H9 (cell line): Measurements from ENCODE around the gene ITGAX. TPM values are rescaled to one million over a fixed set of nuclear protein-coding genes. Genes with fewer than 3 reads are reported as not detected.

Experiments used
- DNase-seq: peaks from one replicate; pipeline ENCODE4 v3.0.0-alpha.2; 2017
- H2AFZ ChIP-seq: one replicate; pipeline ENCODE4 v1.6.1; 2013; ENCODE audit warnings: mild to moderate bottlenecking, low read length, control low read depth, moderate library complexity
- H2AK5ac ChIP-seq: 2 replicates; pipeline ENCODE4 v1.6.1; 2013; ENCODE audit warnings: low read length, control low read depth, mixed read lengths; ENCODE audit not compliant: insufficient read length
- H2BK120ac ChIP-seq: one replicate; pipeline ENCODE4 v1.6.1; 2013; ENCODE audit warnings: low read depth, mild to moderate bottlenecking, low read length, control low read depth, inconsistent platforms; ENCODE audit not compliant: poor library complexity, severe bottlenecking
- H2BK12ac ChIP-seq: 2 replicates; pipeline ENCODE4 v1.6.1; 2013; ENCODE audit warnings: low read length, control low read depth, mixed read lengths, low read depth; ENCODE audit not compliant: insufficient read length
- H2BK15ac ChIP-seq: 2 replicates; pipeline ENCODE4 v1.6.1; 2013; ENCODE audit warnings: low read depth, low read length, control low read depth
- H2BK20ac ChIP-seq: one replicate; pipeline ENCODE4 v1.6.1; 2013; ENCODE audit warnings: low read depth, mild to moderate bottlenecking, low read length, control low read depth, inconsistent platforms; ENCODE audit not compliant: poor library complexity, severe bottlenecking
- H2BK5ac ChIP-seq: 2 replicates; pipeline ENCODE4 v1.6.1; 2013; ENCODE audit warnings: low read length, control low read depth, mixed read lengths; ENCODE audit not compliant: insufficient read length
- H3K14ac ChIP-seq: 2 replicates; pipeline ENCODE4 v1.6.1; 2013; ENCODE audit warnings: low read length, control low read depth; ENCODE audit not compliant: insufficient read depth
- H3K18ac ChIP-seq: 2 replicates; pipeline ENCODE4 v1.6.1; 2013; ENCODE audit warnings: low read depth, mild to moderate bottlenecking, mixed read lengths, low read length, control low read depth; ENCODE audit not compliant: insufficient read length
- H3K23ac ChIP-seq: 2 replicates; pipeline ENCODE4 v1.6.1; 2013; ENCODE audit warnings: low read length, control low read depth, mixed read lengths, low read depth; ENCODE audit not compliant: insufficient read length
- H3K23me2 ChIP-seq: 2 replicates; pipeline ENCODE4 v1.6.1; 2013; ENCODE audit warnings: low read depth, mild to moderate bottlenecking, mixed read lengths, low read length, control low read depth; ENCODE audit not compliant: insufficient read length, poor library complexity, severe bottlenecking
- H3K27ac ChIP-seq: 2 replicates; pipeline ENCODE4 v1.5.1; 2013; ENCODE audit warnings: low read length, control low read depth, mixed read lengths, low read depth; ENCODE audit not compliant: insufficient read length
- H3K27me3 ChIP-seq: 2 replicates; pipeline ENCODE4 v1.6.1; 2013; ENCODE audit warnings: low read length, control low read depth, inconsistent platforms; ENCODE audit not compliant: insufficient read depth
- H3K4ac ChIP-seq: 2 replicates; pipeline ENCODE4 v1.6.1; 2013; ENCODE audit warnings: low read depth, mild to moderate bottlenecking, control low read depth, inconsistent platforms, low read length, moderate library complexity
- H3K4me1 ChIP-seq: 2 replicates; pipeline ENCODE4 v1.6.1; 2013; ENCODE audit warnings: low read length, control low read depth, inconsistent platforms; ENCODE audit not compliant: insufficient read depth
- H3K4me2 ChIP-seq: 2 replicates; pipeline ENCODE4 v1.6.1; 2013; ENCODE audit warnings: low read length, control low read depth, mixed read lengths; ENCODE audit not compliant: insufficient read length, insufficient read depth
- H3K56ac ChIP-seq: 2 replicates; pipeline ENCODE4 v1.6.1; 2013; ENCODE audit warnings: low read depth, mild to moderate bottlenecking, mixed read lengths, low read length, control low read depth; ENCODE audit not compliant: insufficient read length
- H3K79me1 ChIP-seq: 2 replicates; pipeline ENCODE4 v1.6.1; 2013; ENCODE audit warnings: low read depth, mild to moderate bottlenecking, moderate library complexity, low read length, control low read depth, inconsistent platforms; ENCODE audit not compliant: insufficient read depth, poor library complexity, severe bottlenecking
- H3K79me2 ChIP-seq: 2 replicates; pipeline ENCODE4 v1.6.1; 2013; ENCODE audit warnings: low read length, control low read depth, inconsistent platforms; ENCODE audit not compliant: insufficient read depth
- H3K9ac ChIP-seq: 2 replicates; pipeline ENCODE4 v1.6.1; 2013; ENCODE audit warnings: low read length, control low read depth, mixed read lengths; ENCODE audit not compliant: insufficient read length; ENCODE audit errors: extremely low read depth
- H3K9me3 ChIP-seq: one replicate; pipeline ENCODE4 v1.6.1; 2013; ENCODE audit warnings: low read depth, low read length, inconsistent platforms; ENCODE audit not compliant: control insufficient read depth
- H3T11ph ChIP-seq: one replicate; pipeline ENCODE4 v1.6.1; 2013; ENCODE audit warnings: mild to moderate bottlenecking, low read length, control low read depth, inconsistent platforms
- H4K20me1 ChIP-seq: one replicate; pipeline ENCODE4 v1.6.1; 2013; ENCODE audit not compliant: control insufficient read depth, insufficient read length, insufficient read depth
- H4K5ac ChIP-seq: 2 replicates; pipeline ENCODE4 v1.6.1; 2013; ENCODE audit warnings: low read depth, mild to moderate bottlenecking, mixed read lengths, low read length, control low read depth; ENCODE audit not compliant: insufficient read length
- H4K8ac ChIP-seq: replicated peaks from 2 replicates; pipeline ENCODE4 v1.6.1; 2013; ENCODE audit warnings: low read length, control low read depth, mixed read lengths, low read depth; ENCODE audit not compliant: insufficient read length
- H4K91ac ChIP-seq: 2 replicates; pipeline ENCODE4 v1.6.1; 2013; ENCODE audit warnings: low read depth, mild to moderate bottlenecking, moderate library complexity, mixed read lengths, low read length, control low read depth; ENCODE audit not compliant: insufficient read length
- H3K27ac Mint-ChIP-seq, 3 experiments: 2 replicates in 2 of 3; 3 replicates in 1 of 3; pipeline ENCODE4 v1.8.0; 2020 to 2021; ENCODE audit warnings: mixed read lengths in 3 of 3, mild to moderate bottlenecking in 1 of 3, moderate library complexity in 1 of 3
- H3K27me3 Mint-ChIP-seq: 2 replicates; pipeline ENCODE4 v1.8.0; 2021; ENCODE audit warnings: low read depth, mild to moderate bottlenecking, moderate library complexity, mixed read lengths
- H3K36me3 Mint-ChIP-seq, 3 experiments: 2 replicates in 2 of 3; 3 replicates in 1 of 3; pipeline ENCODE4 v1.8.0; 2020 to 2021; ENCODE audit warnings: low read depth in 3 of 3, mixed read lengths in 3 of 3; ENCODE audit not compliant: insufficient read depth in 1 of 3
- H3K4me1 Mint-ChIP-seq, 2 experiments: 2 replicates each; pipeline ENCODE4 v1.8.0; 2020; ENCODE audit warnings: mixed read lengths in 2 of 2
- H3K4me3 Mint-ChIP-seq, 2 experiments: 2 replicates in 1 of 2; 3 replicates in 1 of 2; pipeline ENCODE4 v1.8.0; 2020 to 2021; ENCODE audit warnings: mild to moderate bottlenecking in 2 of 2, mixed read lengths in 2 of 2, moderate library complexity in 1 of 2
- H3K9me3 Mint-ChIP-seq, 2 experiments: 2 replicates in 1 of 2; 3 replicates in 1 of 2; pipeline ENCODE4 v1.8.0; 2020; ENCODE audit warnings: mild to moderate bottlenecking in 2 of 2, mixed read lengths in 2 of 2, moderate library complexity in 1 of 2
- CTCF ChIP-seq: fragments of 200-600 bp; sonication (generic); conservative IDR thresholded peaks from 3 replicates; pipeline ENCODE4 v1.8.0; 2021; ENCODE audit warnings: antibody characterized with exemption, mild to moderate bottlenecking
- WGBS: extraction: QIAGEN DNeasy Blood & Tissue Kit; methylation state at CpG from one replicate; pipeline ENCODE4 v1.1.7; 2013; ENCODE audit warnings: missing lambda C conversion rate, low lambda C conversion rate, mixed read lengths; ENCODE audit not compliant: insufficient read length; ENCODE audit errors: extremely low coverage; 5-methylcytosine and 5-hydroxymethylcytosine counted together
- total RNA-seq: library from RNA; stranded (reverse); gene quantifications from 2 replicates; pipeline ENCODE4 v1.2.1, GENCODE V29; 2021

ITGAX gene
- total RNA-seq, 1 experiment from 2014 or later = 0.28 TPM

DNA sequence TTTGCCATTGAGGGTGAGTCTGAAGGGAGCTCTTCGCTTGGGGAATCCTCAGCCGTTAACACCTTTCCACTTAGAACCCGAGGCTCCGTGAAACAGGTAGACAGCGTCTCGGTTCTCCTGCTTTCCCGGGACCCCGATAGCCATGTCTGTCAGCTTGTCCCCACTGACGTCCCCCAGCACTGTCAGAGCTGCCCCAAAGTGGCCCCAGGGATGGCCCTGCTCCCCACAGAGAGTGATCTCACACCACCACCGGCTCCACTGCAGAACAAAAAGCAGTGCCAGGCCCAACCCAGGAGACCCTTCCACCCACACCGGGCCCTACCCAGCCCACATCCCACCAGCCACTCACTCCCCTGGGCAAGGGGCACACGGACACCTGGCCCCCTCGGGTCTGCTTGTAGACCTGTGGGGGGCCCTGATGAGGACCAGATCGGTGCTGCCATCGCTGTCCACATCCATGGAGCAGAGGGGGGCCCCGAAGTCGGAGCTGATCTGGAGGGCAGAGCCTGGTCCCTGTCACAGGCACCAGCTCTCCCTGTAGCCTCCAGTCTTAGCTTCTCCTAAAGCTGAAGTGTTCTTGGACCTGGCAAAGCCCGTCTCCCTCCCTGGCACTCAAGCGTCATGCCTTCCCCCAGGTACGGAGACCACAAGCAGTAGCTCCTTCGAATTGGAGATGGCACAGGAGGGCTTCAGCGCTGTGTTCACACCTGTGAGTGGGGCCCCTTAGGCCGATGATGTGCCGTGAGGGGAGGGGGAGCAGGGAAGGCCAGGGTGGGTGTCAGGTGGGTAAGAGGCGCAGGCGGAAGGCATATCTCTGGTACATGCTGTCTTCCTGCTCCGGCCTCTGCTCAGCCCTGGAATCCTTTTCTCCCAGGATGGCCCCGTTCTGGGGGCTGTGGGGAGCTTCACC is 6.5 kb downstream of the ITGAX start:
- H3K4me2 ChIP-seq = no peak overlapping the region
- H2BK12ac ChIP-seq = no peak overlapping the region
- no peak overlapping the region for H2BK15ac ChIP-seq
- H3K23ac ChIP-seq = no peak overlapping the region
- H4K91ac ChIP-seq = no peak overlapping the region
- no peaks in the 10 kb centered on the region for H3K79me2 ChIP-seq
- no peak overlapping the region for H3K4ac ChIP-seq
- H2BK5ac ChIP-seq = no peak overlapping the region
- no peak for DNase-seq
- no peak overlapping the region for H2BK120ac ChIP-seq
- H2AK5ac ChIP-seq = no peak overlapping the region
- no peaks in the 10 kb centered on the region for H4K20me1 ChIP-seq
- no peaks in the 10 kb centered on the region for H3K27me3 ChIP-seq
- H4K8ac ChIP-seq = no peak overlapping the region
- Mint-ChIP-seq H3K36me3 (no peaks in the 10 kb centered on the region), H3K27ac (no peak overlapping the region; a peak in 1 of 7 replicates), H3K27me3 (peaks cover 2% of the 10 kb centered on the region; the same call in 1 of the 2 replicates), H3K4me1 (peaks cover 0 to 3% of the 10 kb centered on the region in 2 experiments; a peak in 2 of 4 replicates), H3K9me3 (no peaks in the 10 kb centered on the region), H3K4me3 (no peak overlapping the region)
- H3K27ac ChIP-seq = no peak overlapping the region
- H3T11ph ChIP-seq = no peak overlapping the region
- H3K14ac ChIP-seq = no peak overlapping the region; the same call in 1 of the 2 replicates
- no peak overlapping the region for H3K56ac ChIP-seq
- H2AFZ ChIP-seq = no peak overlapping the region
- no peak overlapping the region for H3K18ac ChIP-seq
- no peaks in the 10 kb centered on the region for H3K79me1 ChIP-seq
- no peaks in the 10 kb centered on the region for H3K9me3 ChIP-seq
- H3K9ac ChIP-seq = no peak overlapping the region
- no peak overlapping the region for H4K5ac ChIP-seq
- no peaks in the 10 kb centered on the region for H3K4me1 ChIP-seq
- H3K23me2 ChIP-seq = no peaks in the 10 kb centered on the region
- WGBS = no CpG with 5 or more reads among the region's 28 CpGs
- TF ChIP-seq CTCF = no peak
- no peak overlapping the region for H2BK20ac ChIP-seq
